ENCODE data around the gene TBC1D4.

The TBC1D4 gene

GRCh38 chr13:75513271-75513670 is 31.3 kb upstream of the TBC1D4 start:
- ChIA-PET CTCF (interaction anchor here (1.6 to 3.0 kb wide), 3 partner anchors 10 to 23 kb away, joined by 4 to 16 read pairs (median 5); partner anchors contain the start of gene COMMD6), POLR2A (no interaction called here)
- no peak for TF ChIP-seq CTCF (IDR thresholded peaks at IDR 0.05; ENCODE audit: insufficient read depth, low read length, missing control alignments)
- DNase-seq (ENCODE audit: low read depth, low spot score), result no peak
- no peak overlapping the region for H3K4me3 ChIP-seq (ENCODE audit: low read depth, low read length)

GRCh38 chr13:75512253-75512652 is 30.3 kb upstream of the TBC1D4 start:
- DNase-seq (ENCODE audit: low read depth, low spot score), result no peak
- no peak for TF ChIP-seq CTCF (IDR thresholded peaks at IDR 0.05; ENCODE audit: insufficient read depth, low read length, missing control alignments)
- CTCF ChIA-PET, result interaction anchor here (3.0 kb wide), 1 partner anchor 24 kb away, joined by 16 read pairs; the partner anchor contains the start of gene COMMD6
- no peak overlapping the region for H3K4me3 ChIP-seq (ENCODE audit: low read depth, low read length)
- POLR2A ChIA-PET, result no interaction called here

GRCh38 chr13:75511051-75511625 is 29.2 kb upstream of the TBC1D4 start:
- no peak overlapping the region for H3K4me3 ChIP-seq (ENCODE audit: low read depth, low read length)
- CTCF ChIA-PET, result no interaction called here
- DNase-seq (ENCODE audit: low read depth, low spot score), result no peak
- TF ChIP-seq CTCF (IDR thresholded peaks at IDR 0.05; ENCODE audit: insufficient read depth, low read length, missing control alignments), result no peak
- POLR2A ChIA-PET, result no interaction called here

- ChIA-PET POLR2A (no interaction called here), CTCF (no interaction called here)
- no peak overlapping the region for H3K4me3 ChIP-seq (ENCODE audit: low read depth, low read length)
- no peak for TF ChIP-seq CTCF (IDR thresholded peaks at IDR 0.05; ENCODE audit: insufficient read depth, low read length, missing control alignments)
- DNase-seq (ENCODE audit: low read depth, low spot score), result no peak
These were observed 26.1 kb upstream of the TBC1D4 start for GRCh38 chr13:75508002-75508548.

- POLR2A ChIA-PET, result no interaction called here
- no peak overlapping the region for H3K4me3 ChIP-seq (ENCODE audit: low read depth, low read length)
- CTCF ChIA-PET, result no interaction called here
- DNase-seq (ENCODE audit: low read depth, low spot score), result no peak
- TF ChIP-seq CTCF (IDR thresholded peaks at IDR 0.05; ENCODE audit: insufficient read depth, low read length, missing control alignments), result no peak
These were observed 25.3 kb upstream of the TBC1D4 start for GRCh38 chr13:75507027-75508001.

GRCh38 chr13:75506018-75506417 is 24.0 kb upstream of the TBC1D4 start:
- no peak overlapping the region for H3K4me3 ChIP-seq (ENCODE audit: low read depth, low read length)
- TF ChIP-seq CTCF (IDR thresholded peaks at IDR 0.05; ENCODE audit: insufficient read depth, low read length, missing control alignments), result no peak
- CTCF ChIA-PET, result no interaction called here
- POLR2A ChIA-PET, result no interaction called here
- no peak for DNase-seq (ENCODE audit: low read depth, low spot score)
